ENCODE measurements around the gene NXN.

DNA sequence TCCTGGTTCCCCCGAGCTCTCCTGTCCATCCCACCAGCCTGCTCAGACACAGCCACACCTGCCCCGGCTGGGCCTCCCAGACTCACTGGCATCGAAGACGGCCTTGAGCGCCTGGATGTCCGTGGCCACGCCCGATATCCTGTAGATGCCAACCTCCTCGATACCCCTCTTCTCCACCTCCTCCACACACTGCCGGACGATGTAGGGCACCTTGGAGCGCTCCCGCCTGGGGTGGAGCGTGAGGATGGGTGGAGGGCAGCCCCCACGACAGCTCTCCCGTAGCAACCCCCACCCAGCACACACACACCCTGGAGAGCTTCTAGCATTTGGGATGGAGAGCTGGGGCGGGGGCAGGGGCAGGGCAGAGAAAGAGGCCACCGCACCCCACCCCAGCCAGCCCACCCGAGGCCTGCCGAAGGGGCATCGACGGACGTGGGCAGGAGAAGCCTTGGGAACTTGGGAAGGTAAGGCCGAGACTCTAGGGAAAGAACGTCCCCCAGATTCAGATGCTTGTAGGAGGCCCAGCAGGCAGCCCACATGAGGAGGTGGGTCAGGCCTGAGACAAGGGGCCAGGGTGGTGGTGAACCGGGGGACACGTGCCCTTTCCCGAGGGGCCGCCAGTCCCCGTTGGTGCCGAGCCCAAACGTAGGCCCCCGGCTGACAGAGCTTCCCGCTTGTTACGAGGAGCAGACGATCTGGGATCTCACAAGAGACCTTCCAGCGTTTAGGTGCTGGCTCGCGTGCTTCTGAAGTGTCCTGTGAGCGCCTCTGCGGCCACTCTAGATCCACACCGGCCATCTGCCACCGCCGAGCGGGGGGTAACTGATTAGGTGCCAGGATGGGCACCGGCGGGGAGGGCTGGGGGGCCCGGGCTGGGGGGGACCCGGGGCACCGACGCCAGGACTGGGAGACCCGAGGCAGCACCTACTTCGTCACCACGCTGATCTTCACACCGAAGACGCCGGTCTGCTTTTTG, 32.5 kb upstream of the NXN start:
- TF ChIP-seq, protein P1, sequence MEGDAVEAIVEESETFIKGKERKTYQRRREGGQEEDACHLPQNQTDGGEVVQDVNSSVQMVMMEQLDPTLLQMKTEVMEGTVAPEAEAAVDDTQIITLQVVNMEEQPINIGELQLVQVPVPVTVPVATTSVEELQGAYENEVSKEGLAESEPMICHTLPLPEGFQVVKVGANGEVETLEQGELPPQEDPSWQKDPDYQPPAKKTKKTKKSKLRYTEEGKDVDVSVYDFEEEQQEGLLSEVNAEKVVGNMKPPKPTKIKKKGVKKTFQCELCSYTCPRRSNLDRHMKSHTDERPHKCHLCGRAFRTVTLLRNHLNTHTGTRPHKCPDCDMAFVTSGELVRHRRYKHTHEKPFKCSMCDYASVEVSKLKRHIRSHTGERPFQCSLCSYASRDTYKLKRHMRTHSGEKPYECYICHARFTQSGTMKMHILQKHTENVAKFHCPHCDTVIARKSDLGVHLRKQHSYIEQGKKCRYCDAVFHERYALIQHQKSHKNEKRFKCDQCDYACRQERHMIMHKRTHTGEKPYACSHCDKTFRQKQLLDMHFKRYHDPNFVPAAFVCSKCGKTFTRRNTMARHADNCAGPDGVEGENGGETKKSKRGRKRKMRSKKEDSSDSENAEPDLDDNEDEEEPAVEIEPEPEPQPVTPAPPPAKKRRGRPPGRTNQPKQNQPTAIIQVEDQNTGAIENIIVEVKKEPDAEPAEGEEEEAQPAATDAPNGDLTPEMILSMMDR (IDR thresholded peaks at IDR 0.05), result no peak
- no peak for TF ChIP-seq POLR2A (IDR thresholded peaks at IDR 0.05)
- TF ChIP-seq EP300 (IDR thresholded peaks at IDR 0.05), result no peak

All from tibial nerve (tissue), 4 donors.